GM12872 (cell line): Measurements from ENCODE around the gene TRIM59.

Experiments
- CTCF ChIP-seq: IDR thresholded peaks from 3 replicates; pipeline ENCODE4 v1.5.1; 2011; ENCODE audit warnings: low read depth, mild to moderate bottlenecking, low read length, moderate library complexity; ENCODE audit not compliant: insufficient read depth

The TRIM59 gene

GRCh38 chr3:160402221-160403027, 47.2 kb downstream of the TRIM59 start:
- no peak for TF ChIP-seq CTCF

GRCh38 chr3:160401291-160402095, 48.1 kb downstream of the TRIM59 start:
- no peak for TF ChIP-seq CTCF

GRCh38 chr3:160400702-160401150, 48.9 kb downstream of the TRIM59 start:
- no peak for TF ChIP-seq CTCF

- no peak for TF ChIP-seq CTCF
These were observed 49.4 kb downstream of the TRIM59 start for GRCh38 chr3:160400030-160400701.

GRCh38 chr3:160399125-160400029, 50.2 kb downstream of the TRIM59 start, which contains the start of the genes IFT80 and SMC4:
Gene IFT80 (minus strand): TSS chr3:160399225. CDS start chr3:160384600, 14,625 bp downstream.
Gene SMC4 (plus strand): TSS chr3:160399650. CDS start chr3:160400827, 1,177 bp downstream.
- TF ChIP-seq CTCF: no peak

- no peak for TF ChIP-seq CTCF
These were observed 50.8 kb downstream of the TRIM59 start for GRCh38 chr3:160398820-160399124.
